Activated gamma-delta T cell (primary cell): ENCODE results near the gene FOXJ2.
"Not testable (repeated sequence)": the region's sequence is repeated elsewhere in the genome, so short reads cannot be mapped to it uniquely, and the experiment has no call there.

ENCODE experiments used
- DNase-seq: peaks from one replicate; lab custom pipeline; 2025; lab: John Stamatoyannopoulos, UW

FOXJ2 gene

DNA sequence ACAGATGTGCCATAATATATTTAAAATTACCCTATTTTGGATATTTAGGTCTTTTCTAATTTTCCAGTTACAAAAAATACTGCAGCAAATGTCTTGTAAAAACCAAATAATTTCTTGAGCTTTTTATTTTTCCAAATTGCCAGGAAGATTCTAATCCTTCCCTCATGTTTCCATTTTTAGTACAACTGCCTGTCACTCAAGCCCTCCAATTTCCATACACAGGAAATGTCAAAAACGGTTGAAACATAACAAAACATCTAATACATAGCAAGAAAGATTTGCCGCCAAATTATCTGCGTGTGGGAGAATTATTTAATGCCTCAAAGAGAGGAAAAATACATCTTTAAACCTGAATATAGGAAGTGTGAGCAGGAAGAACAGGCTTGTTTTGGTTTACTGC is 2.3 kb upstream of the FOXJ2 start:
- no peak for DNase-seq

GRCh38 chr12:8031017-8031416 is 1.5 kb upstream of the FOXJ2 start:
- DNase-seq: not testable (repeated sequence)

DNA sequence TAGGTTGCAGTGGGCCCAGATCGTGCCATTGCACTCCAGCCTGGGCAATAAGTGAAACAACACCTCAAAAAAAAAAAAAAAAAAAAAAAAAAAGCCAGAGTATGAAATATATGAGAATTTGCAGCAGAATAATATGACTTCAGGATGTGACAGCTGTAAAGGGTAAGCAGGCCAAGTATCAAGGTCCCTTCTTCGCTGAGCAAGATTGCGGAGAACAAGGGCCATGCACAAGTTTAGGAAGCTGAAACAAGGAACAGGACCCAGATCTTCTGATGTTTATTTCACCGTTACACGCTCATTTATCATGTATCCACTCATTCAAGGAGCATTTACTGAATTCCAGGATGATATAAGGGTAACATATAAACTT is 659 bp upstream of the FOXJ2 start:
- DNase-seq: no peak

- no peak for DNase-seq
These were observed 883 bp downstream of the FOXJ2 start for GRCh38 chr12:8033153-8034044.

DNA sequence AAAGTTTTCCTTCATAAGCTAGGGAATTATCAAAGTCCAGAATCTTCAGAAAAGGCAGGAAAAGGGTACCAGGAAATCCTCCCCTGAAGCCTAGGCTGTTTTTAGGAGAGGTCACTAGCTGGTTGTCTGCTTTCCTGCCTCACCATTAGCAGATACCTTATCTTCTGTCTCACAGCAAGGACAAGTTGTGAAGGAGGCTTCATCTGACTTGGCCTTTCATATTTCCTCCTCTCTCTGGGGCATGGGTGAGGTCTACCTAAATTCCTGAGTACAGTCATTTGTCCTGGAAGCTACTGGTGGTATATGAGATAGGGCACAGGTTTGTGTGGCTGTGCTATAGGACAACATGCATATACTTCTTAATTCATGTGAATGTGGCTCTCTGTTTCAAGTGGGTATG is 2.3 kb downstream of the FOXJ2 start:
- DNase-seq: no peak

DNA sequence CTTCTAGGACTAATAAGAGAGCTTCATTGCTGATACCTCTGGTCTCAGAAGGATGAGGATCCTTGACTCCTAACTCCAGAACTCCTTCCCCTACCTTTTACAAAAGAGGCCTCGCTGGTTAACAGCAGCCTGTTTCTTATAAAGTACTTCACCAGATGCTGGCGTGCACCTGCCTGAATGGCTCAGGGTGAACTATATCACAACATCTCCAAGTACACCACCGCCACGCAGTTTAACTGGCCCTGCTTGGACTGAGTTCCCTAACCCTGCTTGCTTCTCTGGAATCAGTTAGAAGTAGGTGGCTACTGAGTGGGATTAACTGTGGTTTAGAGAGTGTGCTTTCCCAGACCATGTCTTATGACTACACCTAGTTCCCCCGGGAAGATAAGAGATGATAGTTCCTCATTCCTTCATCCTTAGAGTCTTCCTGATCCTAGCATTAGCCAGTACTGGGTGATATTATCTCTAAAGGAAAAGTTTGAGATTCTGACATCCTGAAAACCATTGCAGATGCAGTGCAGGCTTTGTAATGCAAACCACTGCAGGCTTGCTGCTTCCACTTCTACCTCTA is 3.0 kb downstream of the FOXJ2 start:
- DNase-seq: no peak

DNA sequence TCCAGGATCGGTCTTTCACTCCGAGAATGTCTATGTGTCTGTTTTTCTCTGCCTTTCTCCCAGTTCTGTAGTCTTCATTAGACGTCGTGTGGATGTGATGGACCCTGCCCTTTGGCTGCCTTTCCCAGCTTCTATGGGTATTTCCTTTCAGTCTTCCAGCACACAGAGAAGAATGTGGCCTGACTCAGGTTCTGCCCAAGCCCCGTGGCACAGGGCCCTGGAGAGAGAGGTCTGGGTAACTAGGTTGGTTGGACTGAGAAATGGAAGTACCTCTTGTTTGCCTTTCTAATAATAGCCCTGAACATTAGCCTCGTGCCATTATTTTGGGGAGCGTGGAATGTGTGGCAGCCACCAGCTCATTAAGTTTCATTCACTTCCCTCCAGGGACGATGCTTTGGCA is 3.8 kb downstream of the FOXJ2 start:
- DNase-seq: no peak

DNA sequence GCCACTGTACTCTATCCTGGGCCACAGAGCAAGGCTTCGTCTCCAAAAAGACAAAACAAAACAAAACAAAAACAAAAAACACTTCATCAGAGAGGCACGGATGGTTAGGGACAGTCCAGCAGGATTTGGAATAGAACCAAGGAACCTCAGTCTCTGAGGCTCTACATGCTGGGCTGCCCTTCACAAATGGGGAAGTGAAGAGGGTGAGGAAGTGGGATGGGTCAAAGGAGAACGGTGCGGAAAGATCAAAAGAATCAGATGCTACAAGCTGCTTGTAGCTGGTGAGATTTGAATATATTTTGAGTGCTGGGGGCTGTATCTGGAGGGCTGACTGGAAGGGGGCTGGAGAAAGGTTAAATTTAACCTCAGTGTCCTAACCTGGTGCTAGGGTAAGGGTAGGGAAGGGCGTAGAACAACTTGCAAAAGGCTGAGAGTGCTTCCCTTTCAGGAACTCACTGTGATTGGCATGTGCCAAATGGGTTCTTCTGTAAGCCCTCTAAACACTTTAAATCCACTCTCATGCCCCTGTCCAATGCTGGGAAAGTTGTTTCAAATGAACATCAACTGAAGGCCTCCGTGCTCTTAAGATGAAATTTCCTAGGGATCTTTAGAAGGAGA is 4.6 kb downstream of the FOXJ2 start:
- DNase-seq: no peak

DNA sequence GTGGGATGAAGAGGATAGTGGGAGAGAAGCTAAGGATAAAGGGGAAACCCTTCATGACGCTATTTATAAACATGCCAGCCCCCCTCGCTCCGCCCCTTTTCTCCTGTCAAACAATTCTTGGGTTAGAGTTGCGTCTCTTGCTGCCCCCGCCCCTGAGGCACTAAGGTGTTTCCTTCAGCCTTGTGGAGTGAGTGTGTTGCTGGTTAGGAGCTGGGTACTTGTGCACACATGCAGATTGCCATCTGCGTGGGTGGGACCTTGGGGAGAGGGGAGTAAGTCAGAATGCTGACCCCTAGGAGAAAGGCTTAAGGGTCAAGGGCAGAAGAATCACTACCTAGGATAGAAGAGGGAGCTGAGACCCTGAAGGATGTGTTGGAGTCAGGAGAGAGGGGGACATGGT is 5.4 kb downstream of the FOXJ2 start:
- DNase-seq: no peak

DNA sequence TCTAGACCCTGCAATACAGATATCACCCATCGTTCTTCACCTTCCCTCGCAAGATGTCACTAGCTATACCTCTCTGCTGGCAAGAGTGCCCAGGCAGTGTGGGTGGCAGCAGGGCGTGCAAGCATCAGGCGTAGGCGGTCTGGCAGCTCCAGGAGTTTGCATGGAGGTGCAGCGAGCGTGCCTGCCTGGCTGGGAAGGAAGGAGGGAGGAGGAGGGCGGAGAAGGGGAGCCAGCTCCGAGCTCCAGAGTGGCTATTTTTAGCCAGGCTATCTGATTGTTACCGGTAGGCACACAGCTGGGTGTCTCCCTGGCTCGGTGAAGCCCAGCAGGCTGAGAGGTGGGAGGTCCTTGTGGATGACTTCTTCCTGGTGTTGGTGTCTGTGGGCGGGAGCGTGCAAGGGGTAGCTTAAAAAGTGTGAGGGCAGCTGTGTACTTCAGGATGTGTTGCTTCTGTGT is 6.2 kb downstream of the FOXJ2 start:
- DNase-seq: no peak

DNA sequence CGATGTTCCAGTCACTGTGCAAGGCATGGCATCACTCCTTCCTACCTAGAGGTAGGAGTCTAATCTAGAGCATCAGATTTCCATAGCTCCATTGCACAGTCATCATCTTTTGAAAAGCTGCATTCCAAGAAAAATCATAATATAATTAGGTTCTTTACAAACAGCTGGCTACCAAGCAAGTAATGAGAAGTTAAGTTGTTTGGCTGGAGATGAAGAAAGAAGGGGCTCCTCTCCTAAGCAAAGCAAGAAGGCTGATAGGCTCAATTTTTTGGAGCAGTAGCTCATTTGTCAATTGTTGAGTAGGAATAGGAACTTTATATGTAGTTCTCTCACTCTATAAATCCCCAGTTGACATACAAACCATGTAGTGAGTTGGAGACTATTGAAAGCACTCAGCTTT is 8.3 kb downstream of the FOXJ2 start:
- DNase-seq: no peak

- DNase-seq: no peak
These were observed 13.7 kb downstream of the FOXJ2 start for GRCh38 chr12:8045952-8046944.

- DNase-seq: no peak
These were observed 15.3 kb downstream of the FOXJ2 start for GRCh38 chr12:8047842-8048241.

DNA sequence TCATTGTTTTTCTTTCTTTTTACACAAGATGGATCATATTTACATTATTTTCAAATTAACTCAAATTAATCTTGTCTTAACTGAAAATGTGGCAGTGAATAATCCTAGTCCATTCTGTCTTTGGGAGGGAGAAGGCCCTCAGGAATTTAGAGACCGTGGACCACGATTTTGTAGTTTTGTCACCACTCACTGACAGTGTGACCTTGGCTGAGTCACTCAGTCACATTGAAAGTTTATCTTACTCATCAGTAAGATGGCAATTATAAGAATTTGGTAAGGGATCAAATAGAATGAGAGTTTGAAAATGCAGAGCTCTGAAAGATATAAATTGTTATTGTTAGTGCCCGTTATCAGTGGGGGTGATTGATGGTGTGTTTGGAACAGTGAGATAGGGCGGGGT is 16.4 kb downstream of the FOXJ2 start:
- DNase-seq: no peak

DNA sequence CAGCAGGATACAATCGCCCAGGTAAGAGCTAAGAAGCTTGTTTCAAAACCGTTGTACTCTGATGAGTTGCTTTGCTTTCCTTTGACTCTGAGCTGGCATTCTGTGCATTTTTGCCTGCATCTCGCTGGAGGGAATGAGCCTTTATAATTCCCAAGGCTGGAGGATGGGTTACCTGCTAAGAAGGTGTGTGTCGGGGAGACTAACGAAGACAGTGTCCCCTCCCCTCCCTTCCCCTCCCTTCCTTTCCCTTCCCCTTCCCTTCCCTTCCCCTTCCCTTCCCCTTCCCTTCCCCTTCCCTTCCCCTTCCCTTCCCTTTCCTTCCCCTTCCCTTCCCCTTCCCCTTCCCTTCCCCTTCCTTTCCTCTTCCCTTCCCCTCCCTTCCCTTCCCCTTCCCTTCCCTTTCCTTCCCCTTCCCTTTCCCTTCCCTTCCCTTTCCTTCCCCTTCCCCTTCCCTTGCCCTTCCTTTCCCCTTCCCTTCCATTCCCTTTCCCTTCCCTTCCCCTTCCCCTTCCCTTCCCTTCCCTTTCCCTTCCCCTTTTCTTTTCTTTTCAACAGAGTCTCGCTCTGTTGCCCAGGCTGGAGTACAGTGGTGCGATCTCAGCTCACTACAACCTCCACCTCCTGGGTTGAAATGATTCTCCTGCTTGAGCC is 18.2 kb downstream of the FOXJ2 start:
- DNase-seq: no peak

- DNase-seq: no peak
These were observed 20.2 kb downstream of the FOXJ2 start for GRCh38 chr12:8052679-8053078.

DNA sequence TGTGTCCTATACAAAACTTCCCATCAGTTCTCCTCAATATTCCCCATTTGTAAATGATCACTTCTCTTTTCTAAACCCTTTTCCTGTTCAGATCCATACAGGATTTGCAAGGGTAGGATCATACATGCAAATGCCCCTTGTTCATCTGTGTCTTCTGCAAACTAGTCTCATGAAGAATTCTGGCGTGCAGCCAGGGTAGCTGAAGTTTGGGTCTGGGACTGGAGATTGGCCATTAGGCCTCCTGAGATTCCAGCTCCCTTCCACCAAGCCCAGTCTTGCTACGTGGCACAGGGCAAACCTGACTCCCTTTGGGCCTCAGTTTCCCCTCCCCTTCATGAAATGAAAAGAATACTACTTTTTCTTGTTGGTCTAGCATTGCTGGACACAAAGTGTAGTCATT is 22.3 kb downstream of the FOXJ2 start:
- DNase-seq: no peak

GRCh38 chr12:8057306-8057705 is 24.8 kb downstream of the FOXJ2 start:
- DNase-seq: no peak

GRCh38 chr12:8057839-8058238 is 25.3 kb downstream of the FOXJ2 start:
- DNase-seq: no peak

DNA sequence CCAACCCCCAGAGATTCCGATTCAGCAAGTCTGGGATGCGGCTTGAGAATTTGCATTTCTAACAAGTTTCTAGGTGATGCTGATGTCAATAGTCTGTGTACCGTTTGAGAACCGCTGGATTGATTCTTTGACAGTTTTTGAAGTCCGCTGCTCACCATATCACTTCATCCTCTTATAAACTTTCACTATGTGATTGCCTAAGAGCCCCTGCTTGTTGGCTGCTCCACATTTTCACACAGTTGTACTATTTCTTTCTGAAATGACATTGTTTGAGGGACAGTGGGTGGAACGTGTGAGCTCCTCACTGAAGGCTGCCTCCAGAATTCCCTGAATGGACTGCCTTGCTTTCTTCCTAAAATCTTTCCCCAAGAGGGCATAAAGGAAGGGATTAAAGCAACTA is 26.0 kb downstream of the FOXJ2 start:
- no peak for DNase-seq

DNA sequence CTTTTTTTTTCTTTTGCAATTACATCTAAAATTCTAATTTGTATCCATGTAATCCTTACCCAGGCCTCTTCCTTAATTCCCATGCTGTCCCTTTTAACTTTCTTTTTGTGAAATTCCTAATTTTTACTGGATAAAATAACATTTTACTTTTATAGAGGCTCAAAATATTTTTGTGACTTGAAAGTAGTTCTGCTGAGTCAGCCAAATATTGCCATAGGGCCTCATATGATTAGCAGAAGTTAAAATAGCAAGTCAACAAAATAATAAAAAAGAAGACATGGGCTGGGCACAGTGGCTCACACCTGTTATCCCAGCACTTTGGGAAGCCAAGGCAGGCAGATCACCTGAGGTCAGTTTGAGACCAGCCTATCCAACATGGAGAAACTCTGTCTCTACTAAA is 31.6 kb downstream of the FOXJ2 start:
- DNase-seq: no peak
